ENCODE results near the gene AS3MT. TPM values are rescaled to one million over a fixed set of nuclear protein-coding genes. Genes with fewer than 3 reads are reported as not detected.
"Not testable (repeated sequence)": the region's sequence is repeated elsewhere in the genome, so short reads cannot be mapped to it uniquely, and the experiment has no call there.

AS3MT gene, protein sequence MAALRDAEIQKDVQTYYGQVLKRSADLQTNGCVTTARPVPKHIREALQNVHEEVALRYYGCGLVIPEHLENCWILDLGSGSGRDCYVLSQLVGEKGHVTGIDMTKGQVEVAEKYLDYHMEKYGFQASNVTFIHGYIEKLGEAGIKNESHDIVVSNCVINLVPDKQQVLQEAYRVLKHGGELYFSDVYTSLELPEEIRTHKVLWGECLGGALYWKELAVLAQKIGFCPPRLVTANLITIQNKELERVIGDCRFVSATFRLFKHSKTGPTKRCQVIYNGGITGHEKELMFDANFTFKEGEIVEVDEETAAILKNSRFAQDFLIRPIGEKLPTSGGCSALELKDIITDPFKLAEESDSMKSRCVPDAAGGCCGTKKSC
- total RNA-seq (under 1 TPM in 1 of 2 experiments, not detected in 1; 0.44 TPM), polyA plus RNA-seq (not detected)

DNA sequence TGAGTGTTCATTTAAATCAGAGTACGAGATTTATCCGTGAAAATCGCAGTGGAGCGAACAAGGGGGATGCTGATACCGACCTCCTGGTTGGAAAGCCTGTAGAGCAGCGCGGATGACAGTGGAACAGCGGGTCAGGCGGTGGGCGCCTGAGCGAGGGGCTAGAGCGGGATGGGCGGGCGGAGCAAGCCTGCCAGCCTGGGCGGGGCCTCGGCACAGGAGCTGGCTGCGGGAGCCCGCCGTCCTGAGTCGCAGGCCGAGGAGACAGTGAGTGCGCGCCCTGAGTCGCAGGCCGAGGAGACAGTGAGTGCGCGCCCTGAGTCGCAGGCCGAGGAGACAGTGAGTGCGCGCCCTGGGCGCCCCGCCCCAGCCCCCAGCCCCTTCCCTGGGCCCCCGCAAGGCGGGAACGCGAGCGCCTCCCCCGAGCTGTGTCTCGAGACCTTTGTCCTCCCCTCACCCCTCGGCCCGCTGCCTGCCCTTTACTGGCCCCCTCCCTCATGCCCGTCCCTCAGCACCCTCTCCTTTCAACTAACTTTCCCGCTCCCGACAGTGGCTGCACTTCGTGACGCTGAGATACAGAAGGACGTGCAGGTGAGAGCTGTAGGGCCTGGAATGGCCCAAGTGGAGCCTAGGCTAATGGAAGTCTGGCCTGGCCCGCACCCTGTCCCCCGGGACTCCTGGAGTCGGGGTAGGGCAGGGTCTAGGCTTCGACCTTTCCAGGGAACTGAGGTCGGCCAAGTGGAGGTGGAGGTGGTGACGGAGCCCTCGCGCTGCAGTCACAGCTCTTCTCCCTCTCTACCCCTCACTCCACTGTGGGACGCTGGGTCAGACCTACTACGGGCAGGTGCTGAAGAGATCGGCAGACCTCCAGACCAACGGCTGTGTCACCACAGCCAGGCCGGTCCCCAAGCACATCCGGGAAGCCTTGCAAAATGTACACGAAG is at the start of gene AS3MT:
AS3MT (plus strand) TSS at position 213 of the 941 bp plus-strand sequence; CDS start at position 336, 123 bp downstream.
- CTCF ChIA-PET: no interaction called here
- peaks cover 7 to 19% (median 10%) of the 10 kb centered on the region in 3 donors for H3K4me1 Mint-ChIP-seq

DNA sequence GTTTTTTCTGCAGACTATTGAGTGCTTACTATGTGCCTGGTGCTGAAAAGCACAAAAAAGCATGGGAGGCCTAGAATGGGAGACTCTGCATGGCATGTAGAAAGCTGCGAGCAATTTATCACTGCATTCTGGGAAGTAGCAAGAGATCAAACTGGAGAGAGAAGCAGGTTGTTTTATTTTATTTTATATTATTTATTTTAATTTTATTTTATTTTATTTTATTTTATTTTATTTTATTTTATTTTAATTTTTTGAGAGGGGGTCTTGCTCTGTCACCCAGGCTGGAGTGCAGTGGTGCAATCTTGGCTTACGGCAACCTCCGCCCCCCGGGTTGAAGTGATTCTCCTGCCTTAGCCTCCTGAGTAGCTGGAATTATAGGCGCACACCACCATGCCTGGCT is 49.3 kb upstream of the AS3MT start:
- H3K27me3 ChIP-seq (ENCODE audit: insufficient read depth, low read length, poor library complexity, severe bottlenecking); H3K4me1 Mint-ChIP-seq; H3K9me3 Mint-ChIP-seq; H3K27me3 Mint-ChIP-seq; H3K4me1 ChIP-seq (ENCODE audit: insufficient read depth, low read length); H3K4me3 Mint-ChIP-seq; POLR2A ChIA-PET; H3K9me3 ChIP-seq (ENCODE audit: low read length); H3K27ac ChIP-seq (ENCODE audit: low read depth, low read length); H3K4me3 ChIP-seq (ENCODE audit: low read length); H3K36me3 ChIP-seq (ENCODE audit: insufficient read depth, low read length); DNase-seq: not testable (repeated sequence)
- H3K36me3 Mint-ChIP-seq: peaks cover 0 to 11% (median 4%) of the 10 kb centered on the region in 3 donors
- H3K27ac Mint-ChIP-seq: peak overlapping the region in 1 of 8 donors; percentile 29
- CTCF ChIA-PET: interaction anchor here (2.2 kb wide), 1 partner anchor 15 kb away, joined by 6 read pairs; no protein-coding TSS in a partner anchor

More for the DNA sequence above, at the start of gene AS3MT:
- Histone ChIP-seq H3K27me3 (ENCODE audit: insufficient read depth, low read length, poor library complexity, severe bottlenecking) (peaks cover 2% of the 10 kb centered on the region), H3K4me3 (ENCODE audit: low read length) (no peak within 1 kb of the TSS), H3K27ac (ENCODE audit: low read depth, low read length) (no peak within 1 kb of the TSS), H3K4me1 (ENCODE audit: insufficient read depth, low read length) (no peaks in the 10 kb centered on the region), H3K36me3 (ENCODE audit: insufficient read depth, low read length) (no peaks in the 10 kb centered on the region), H3K9me3 (ENCODE audit: low read length) (no peaks in the 10 kb centered on the region)
- Mint-ChIP-seq H3K36me3 (peaks cover 4 to 9% (median 8%) of the 10 kb centered on the region in 3 donors), H3K27me3 (peaks cover 27 to 34% of the 10 kb centered on the region in 2 donors), H3K4me3 (peak within 1 kb of the TSS in 5 of 7 donors; percentile 33 to 83 (median 53)), H3K27ac (peak within 1 kb of the TSS in 1 of 8 donors; percentile 11), H3K9me3 (no peaks in the 10 kb centered on the region)
- POLR2A ChIA-PET: no interaction called here
- DNase-seq: no peak

DNA sequence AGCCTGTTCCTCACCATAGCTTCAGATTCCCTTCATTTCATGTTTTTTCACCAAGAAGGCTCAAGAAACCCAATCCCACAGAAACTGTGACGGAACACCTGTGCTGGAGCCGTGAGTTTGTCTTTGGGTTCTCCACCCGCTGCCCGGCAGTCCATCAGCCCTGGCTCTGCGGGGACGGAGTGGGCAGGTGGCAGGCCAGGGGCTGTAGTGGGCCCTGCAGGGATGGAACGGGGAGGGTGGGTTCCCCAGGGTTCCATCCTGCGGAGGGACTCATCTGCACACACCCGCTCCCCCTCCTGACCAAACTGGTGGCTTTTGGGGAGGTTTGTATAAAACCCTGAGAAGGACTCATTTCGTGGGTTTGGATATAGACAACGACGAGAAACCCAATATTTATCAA is 47.0 kb upstream of the AS3MT start:
- ChIA-PET CTCF (interaction anchor here (2.2 kb wide), 1 partner anchor 13 kb away, joined by 6 read pairs; no protein-coding TSS in a partner anchor), POLR2A (no interaction called here)
- Histone ChIP-seq H3K4me3 (ENCODE audit: low read length) (no peak overlapping the region), H3K4me1 (ENCODE audit: insufficient read depth, low read length) (no peaks in the 10 kb centered on the region), H3K27ac (ENCODE audit: low read depth, low read length) (no peak overlapping the region), H3K9me3 (ENCODE audit: low read length) (no peaks in the 10 kb centered on the region), H3K27me3 (ENCODE audit: insufficient read depth, low read length, poor library complexity, severe bottlenecking) (no peaks in the 10 kb centered on the region), H3K36me3 (ENCODE audit: insufficient read depth, low read length) (no peaks in the 10 kb centered on the region)
- H3K4me1 Mint-ChIP-seq: no peaks in the 10 kb centered on the region
- H3K4me3 Mint-ChIP-seq: no peak overlapping the region
- no peaks in the 10 kb centered on the region for H3K36me3 Mint-ChIP-seq
- no peaks in the 10 kb centered on the region for H3K9me3 Mint-ChIP-seq
- no peak for DNase-seq
- H3K27ac Mint-ChIP-seq: peak overlapping the region in 1 of 8 donors; percentile 43
- H3K27me3 Mint-ChIP-seq: peaks cover 0 to 4% of the 10 kb centered on the region in 2 donors

DNA sequence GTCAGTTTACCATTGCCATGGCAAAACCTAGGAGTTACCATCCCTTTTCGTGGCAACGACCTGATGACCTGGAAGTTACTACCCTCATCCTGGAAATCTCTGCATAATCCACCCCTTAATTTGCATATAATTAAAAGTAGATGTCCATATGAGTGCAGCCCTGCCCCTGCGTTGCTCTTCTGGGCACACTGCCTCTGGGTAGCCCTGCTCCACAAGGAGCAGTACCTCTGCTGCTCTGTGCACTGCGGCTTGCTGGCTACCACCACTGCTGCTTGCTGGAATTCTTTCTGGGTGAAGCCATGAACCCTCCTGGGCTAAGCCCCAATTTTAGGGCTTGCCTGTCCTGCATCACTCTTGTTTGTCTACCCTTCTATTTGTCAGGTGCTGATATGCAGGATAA is 44.6 kb upstream of the AS3MT start:
- ChIA-PET CTCF (no interaction called here), POLR2A (no interaction called here)
- no peak overlapping the region for H3K4me3 ChIP-seq (ENCODE audit: low read length)
- H3K4me1 ChIP-seq (ENCODE audit: insufficient read depth, low read length): no peaks in the 10 kb centered on the region
- no peaks in the 10 kb centered on the region for H3K36me3 Mint-ChIP-seq
- H3K9me3 ChIP-seq (ENCODE audit: low read length): no peaks in the 10 kb centered on the region
- H3K27ac Mint-ChIP-seq: no peak overlapping the region
- H3K4me1 Mint-ChIP-seq: no peaks in the 10 kb centered on the region
- DNase-seq: no peak
- H3K9me3 Mint-ChIP-seq: no peaks in the 10 kb centered on the region
- H3K27ac ChIP-seq (ENCODE audit: low read depth, low read length): no peak overlapping the region
- H3K27me3 Mint-ChIP-seq: peaks cover 2 to 4% of the 10 kb centered on the region in 2 donors
- H3K27me3 ChIP-seq (ENCODE audit: insufficient read depth, low read length, poor library complexity, severe bottlenecking): no peaks in the 10 kb centered on the region
- no peaks in the 10 kb centered on the region for H3K36me3 ChIP-seq (ENCODE audit: insufficient read depth, low read length)
- H3K4me3 Mint-ChIP-seq: no peak overlapping the region

DNA sequence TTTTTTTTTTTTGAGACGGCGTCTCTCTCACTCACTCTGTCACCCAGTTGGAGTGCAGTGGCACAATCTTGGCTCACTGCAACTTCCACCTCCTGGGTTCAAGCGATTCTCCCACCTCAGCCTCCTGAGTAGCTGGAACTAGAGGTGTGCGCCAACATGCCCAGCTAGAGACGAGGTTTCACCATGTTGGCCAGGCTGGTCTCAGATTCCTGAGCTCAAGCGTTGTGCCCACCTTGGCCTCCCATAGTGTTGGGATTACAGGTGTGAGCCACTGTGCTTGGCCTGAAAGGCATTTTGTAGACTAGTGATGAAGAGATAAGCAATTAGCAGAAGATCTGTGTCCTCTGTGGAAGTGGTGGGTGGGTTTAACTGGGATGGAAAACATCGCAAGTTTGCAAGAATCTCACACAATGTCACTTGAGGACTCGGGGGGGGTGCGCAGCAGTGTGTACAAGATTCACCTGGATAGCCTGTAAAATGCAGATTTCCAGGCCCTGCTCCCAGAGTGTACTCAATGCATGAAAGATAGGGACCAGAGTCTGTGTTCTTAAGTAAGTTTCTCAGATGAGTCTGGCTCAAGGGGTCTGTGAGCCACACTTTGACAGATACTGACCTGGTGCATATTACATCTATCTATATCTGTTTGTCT is 43.0 kb upstream of the AS3MT start:
- peaks cover 4 to 6% of the 10 kb centered on the region in 2 donors for H3K27me3 Mint-ChIP-seq
- POLR2A ChIA-PET: no interaction called here
- no peaks in the 10 kb centered on the region for H3K4me1 Mint-ChIP-seq
- no peak overlapping the region for H3K4me3 ChIP-seq (ENCODE audit: low read length)
- no peaks in the 10 kb centered on the region for H3K36me3 ChIP-seq (ENCODE audit: insufficient read depth, low read length)
- H3K9me3 Mint-ChIP-seq: no peaks in the 10 kb centered on the region
- H3K27ac Mint-ChIP-seq: no peak overlapping the region
- CTCF ChIA-PET: interaction anchor here (0.6 kb wide), 1 partner anchor 17 kb away, joined by 3 read pairs; no protein-coding TSS in a partner anchor
- no peaks in the 10 kb centered on the region for H3K27me3 ChIP-seq (ENCODE audit: insufficient read depth, low read length, poor library complexity, severe bottlenecking)
- no peak for DNase-seq
- no peaks in the 10 kb centered on the region for H3K36me3 Mint-ChIP-seq
- no peaks in the 10 kb centered on the region for H3K4me1 ChIP-seq (ENCODE audit: insufficient read depth, low read length)
- H3K9me3 ChIP-seq (ENCODE audit: low read length): no peaks in the 10 kb centered on the region
- H3K27ac ChIP-seq (ENCODE audit: low read depth, low read length): no peak overlapping the region
- H3K4me3 Mint-ChIP-seq: no peak overlapping the region

DNA sequence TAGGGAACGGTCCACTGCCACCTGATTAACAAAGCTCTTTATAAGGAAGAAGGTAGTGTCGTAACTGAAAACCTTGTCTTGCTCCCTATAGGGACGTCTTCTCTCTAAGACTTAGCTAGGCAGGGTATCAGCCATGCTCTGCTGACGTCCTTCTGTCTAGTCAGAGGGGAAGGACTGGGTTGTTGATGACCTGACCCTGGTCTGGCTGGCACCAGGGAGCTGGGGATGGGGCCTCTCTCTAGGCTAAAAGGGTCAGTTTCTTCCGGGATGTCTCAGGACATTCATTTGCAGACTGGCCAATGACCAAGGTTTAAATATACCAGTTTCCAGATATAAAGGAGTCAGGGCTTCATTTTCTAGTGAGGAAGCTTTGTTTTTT is 41.7 kb upstream of the AS3MT start:
- Histone ChIP-seq H3K9me3 (ENCODE audit: low read length) (no peaks in the 10 kb centered on the region), H3K36me3 (ENCODE audit: insufficient read depth, low read length) (no peaks in the 10 kb centered on the region), H3K4me1 (ENCODE audit: insufficient read depth, low read length) (no peaks in the 10 kb centered on the region), H3K27me3 (ENCODE audit: insufficient read depth, low read length, poor library complexity, severe bottlenecking) (no peaks in the 10 kb centered on the region), H3K27ac (ENCODE audit: low read depth, low read length) (no peak overlapping the region), H3K4me3 (ENCODE audit: low read length) (no peak overlapping the region)
- H3K9me3 Mint-ChIP-seq: no peaks in the 10 kb centered on the region
- no peaks in the 10 kb centered on the region for H3K36me3 Mint-ChIP-seq
- H3K27ac Mint-ChIP-seq: no peak overlapping the region
- DNase-seq: no peak
- CTCF ChIA-PET: no interaction called here
- POLR2A ChIA-PET: no interaction called here
- H3K4me1 Mint-ChIP-seq: no peaks in the 10 kb centered on the region
- peaks cover 4 to 6% of the 10 kb centered on the region in 2 donors for H3K27me3 Mint-ChIP-seq
- no peak overlapping the region for H3K4me3 Mint-ChIP-seq

DNA sequence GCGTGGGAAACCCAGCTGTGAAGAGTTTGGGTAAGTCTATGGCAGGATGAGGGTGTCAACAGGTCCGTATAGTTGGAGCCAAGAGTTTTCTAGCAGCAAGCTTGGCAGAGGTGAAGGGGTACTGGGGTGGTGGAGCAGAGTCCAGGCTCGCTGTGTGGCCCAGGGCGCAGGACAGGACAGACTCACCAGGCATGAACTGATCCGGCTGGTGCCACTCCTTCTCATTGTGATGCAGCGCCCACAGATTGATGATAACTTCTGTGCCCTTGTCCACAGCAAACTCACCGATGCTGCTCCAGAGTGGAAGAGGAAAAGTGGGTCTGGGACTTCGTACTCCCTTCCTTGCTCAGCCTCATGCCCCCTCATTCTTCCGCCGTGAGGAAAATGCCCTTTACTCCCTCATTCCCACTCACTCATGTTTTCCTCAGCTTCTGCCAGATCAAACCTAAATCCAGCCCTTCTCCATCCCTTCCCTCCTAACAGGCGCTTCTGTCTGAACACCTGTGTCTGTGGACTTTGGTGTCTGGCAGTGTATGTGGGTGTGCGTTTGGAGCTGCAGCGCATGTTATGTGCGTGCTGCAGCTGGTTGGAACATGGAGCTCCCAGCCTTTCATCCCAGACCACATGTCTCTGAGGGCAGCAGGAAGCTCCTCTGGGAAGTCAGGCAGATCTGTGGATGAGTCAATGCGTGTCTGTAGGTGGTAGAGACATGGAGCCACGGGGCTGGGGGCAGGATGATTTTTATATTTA is 37.8 kb upstream of the AS3MT start:
- Mint-ChIP-seq H3K4me1 (no peaks in the 10 kb centered on the region), H3K9me3 (no peaks in the 10 kb centered on the region), H3K4me3 (no peak overlapping the region), H3K27me3 (peaks cover 5 to 6% of the 10 kb centered on the region in 2 donors), H3K27ac (no peak overlapping the region), H3K36me3 (no peaks in the 10 kb centered on the region)
- Histone ChIP-seq H3K27ac (ENCODE audit: low read depth, low read length) (no peak overlapping the region), H3K36me3 (ENCODE audit: insufficient read depth, low read length) (no peaks in the 10 kb centered on the region), H3K9me3 (ENCODE audit: low read length) (no peaks in the 10 kb centered on the region), H3K4me1 (ENCODE audit: insufficient read depth, low read length) (no peaks in the 10 kb centered on the region), H3K27me3 (ENCODE audit: insufficient read depth, low read length, poor library complexity, severe bottlenecking) (no peaks in the 10 kb centered on the region), H3K4me3 (ENCODE audit: low read length) (no peak overlapping the region)
- DNase-seq: no peak
- POLR2A ChIA-PET: no interaction called here
- CTCF ChIA-PET: no interaction called here

Data from CD8-positive, alpha-beta memory T cell (primary cell).